22Rv1 (cell line): ENCODE measurements around the gene USHBP1.

Source experiments
- ZFX ChIP-seq: fragments of 450-650 bp; IDR thresholded peaks from 2 replicates; pipeline ENCODE4 v1.6.1; 2017; ENCODE audit warnings: antibody characterized with exemption, borderline replicate concordance
- TF ChIP-seq, protein P1 (sequence below): fragments of 450-650 bp; IDR thresholded peaks from 2 replicates; pipeline ENCODE4 v1.5.1; 2017; ENCODE audit warnings: mild to moderate bottlenecking

DNA sequence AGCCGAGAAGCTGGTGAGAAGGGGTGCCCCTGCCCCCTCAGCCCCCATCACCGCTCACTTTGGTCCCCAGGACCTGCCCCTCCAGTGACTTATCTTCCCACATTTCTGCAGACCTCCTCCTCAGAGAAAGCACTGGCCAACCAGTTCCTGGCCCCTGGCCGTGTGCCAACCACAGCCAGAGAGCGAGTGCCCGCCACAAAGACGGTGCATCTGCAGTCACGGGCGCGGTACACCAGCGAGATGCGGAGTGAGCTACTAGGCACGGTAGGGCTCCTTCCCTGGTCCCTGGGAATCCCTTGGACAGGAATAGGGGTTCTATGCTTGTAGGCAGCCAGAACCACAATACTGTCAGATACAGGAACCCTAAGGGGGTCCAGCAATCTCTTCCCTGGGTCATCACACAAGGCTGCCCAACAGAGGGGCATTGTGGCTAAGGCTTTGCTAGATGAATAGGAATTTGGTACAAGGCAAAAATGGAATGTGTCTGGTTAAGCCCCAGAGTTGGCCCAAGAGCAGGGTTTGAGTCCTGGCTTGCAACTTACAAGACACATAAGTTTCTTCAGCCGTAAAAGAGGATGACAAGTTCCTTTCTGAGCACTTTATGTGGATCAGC is 48.4 kb downstream of the USHBP1 start:
- TF ChIP-seq, protein P1, sequence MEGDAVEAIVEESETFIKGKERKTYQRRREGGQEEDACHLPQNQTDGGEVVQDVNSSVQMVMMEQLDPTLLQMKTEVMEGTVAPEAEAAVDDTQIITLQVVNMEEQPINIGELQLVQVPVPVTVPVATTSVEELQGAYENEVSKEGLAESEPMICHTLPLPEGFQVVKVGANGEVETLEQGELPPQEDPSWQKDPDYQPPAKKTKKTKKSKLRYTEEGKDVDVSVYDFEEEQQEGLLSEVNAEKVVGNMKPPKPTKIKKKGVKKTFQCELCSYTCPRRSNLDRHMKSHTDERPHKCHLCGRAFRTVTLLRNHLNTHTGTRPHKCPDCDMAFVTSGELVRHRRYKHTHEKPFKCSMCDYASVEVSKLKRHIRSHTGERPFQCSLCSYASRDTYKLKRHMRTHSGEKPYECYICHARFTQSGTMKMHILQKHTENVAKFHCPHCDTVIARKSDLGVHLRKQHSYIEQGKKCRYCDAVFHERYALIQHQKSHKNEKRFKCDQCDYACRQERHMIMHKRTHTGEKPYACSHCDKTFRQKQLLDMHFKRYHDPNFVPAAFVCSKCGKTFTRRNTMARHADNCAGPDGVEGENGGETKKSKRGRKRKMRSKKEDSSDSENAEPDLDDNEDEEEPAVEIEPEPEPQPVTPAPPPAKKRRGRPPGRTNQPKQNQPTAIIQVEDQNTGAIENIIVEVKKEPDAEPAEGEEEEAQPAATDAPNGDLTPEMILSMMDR = no peak
- no peak for TF ChIP-seq ZFX
